Adrenal gland (tissue), 5 donors: Measurements from ENCODE around the gene ATP5PD.

Experiments used
- CTCF ChIP-seq, 6 experiments: fragments of 450-650 bp in 4 of 6; fragments of 200-600 bp in 2 of 6; sonication (generic) in 1 of 6; IDR thresholded peaks; 1 replicate in 5 of 6; 2 replicates in 1 of 6; pipeline versions ENCODE4 v1.5.1 to v1.8.0; 2016 to 2021; ENCODE audit warnings: antibody characterized with exemption in 6 of 6, mild to moderate bottlenecking in 2 of 6, moderate library complexity in 1 of 6
- POLR2A ChIP-seq, 2 donors: fragments of 450-650 bp; IDR thresholded peaks; one replicate each; pipeline ENCODE4 v1.6.1; 2017; ENCODE audit warnings: antibody characterized with exemption in 2 of 2, mild to moderate bottlenecking in 2 of 2, moderate library complexity in 1 of 2
- donor health status: DM: no; HTN: no; CAD: no.

GRCh38 chr17:75087558-75088453, 41.0 kb upstream of the ATP5PD start, which contains the start of gene SLC16A5:
- TF ChIP-seq CTCF (IDR thresholded peaks at IDR 0.05) (no peak), POLR2A (IDR thresholded peaks at IDR 0.05) (peak in 1 of 2 donors; percentile 32)
